ENCODE data around the gene PLEKHD1. TPM values are rescaled to one million over a fixed set of nuclear protein-coding genes. Genes with fewer than 3 reads are reported as not detected.

PLEKHD1 gene
- total RNA-seq, 1 experiment from 2014 or later, result 1.0 TPM

DNA sequence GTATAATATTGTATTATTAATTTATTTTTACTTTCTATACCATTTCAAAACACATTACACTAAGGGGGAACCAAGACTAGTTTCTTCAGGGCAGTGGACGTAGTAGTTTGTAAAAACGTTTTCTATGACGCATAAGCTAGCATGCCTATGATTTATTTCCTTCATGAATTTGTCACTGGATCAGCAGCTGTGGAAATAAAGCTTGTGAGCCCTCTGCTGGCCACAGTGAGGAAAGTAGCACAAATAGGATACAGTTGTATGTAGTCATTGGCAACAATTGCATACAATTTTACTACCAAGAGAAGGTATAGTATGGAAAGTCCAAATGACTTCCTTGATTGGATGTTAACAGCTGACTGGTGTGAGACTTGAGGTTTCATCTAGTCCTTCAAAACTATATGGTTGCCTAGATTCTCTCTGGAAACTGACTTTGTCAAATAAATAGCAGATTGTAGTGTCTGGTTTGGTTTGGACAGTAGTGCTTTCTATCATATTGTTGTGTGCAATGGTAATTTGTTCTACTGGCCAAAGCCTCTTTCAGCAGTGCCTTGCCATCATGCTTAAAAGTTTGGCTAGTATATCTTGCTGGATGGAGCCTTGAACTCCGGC, 24.3 kb upstream of the PLEKHD1 start:
- no peaks in the 10 kb centered on the region for H3K9me3 Mint-ChIP-seq
- TF ChIP-seq, protein P1, sequence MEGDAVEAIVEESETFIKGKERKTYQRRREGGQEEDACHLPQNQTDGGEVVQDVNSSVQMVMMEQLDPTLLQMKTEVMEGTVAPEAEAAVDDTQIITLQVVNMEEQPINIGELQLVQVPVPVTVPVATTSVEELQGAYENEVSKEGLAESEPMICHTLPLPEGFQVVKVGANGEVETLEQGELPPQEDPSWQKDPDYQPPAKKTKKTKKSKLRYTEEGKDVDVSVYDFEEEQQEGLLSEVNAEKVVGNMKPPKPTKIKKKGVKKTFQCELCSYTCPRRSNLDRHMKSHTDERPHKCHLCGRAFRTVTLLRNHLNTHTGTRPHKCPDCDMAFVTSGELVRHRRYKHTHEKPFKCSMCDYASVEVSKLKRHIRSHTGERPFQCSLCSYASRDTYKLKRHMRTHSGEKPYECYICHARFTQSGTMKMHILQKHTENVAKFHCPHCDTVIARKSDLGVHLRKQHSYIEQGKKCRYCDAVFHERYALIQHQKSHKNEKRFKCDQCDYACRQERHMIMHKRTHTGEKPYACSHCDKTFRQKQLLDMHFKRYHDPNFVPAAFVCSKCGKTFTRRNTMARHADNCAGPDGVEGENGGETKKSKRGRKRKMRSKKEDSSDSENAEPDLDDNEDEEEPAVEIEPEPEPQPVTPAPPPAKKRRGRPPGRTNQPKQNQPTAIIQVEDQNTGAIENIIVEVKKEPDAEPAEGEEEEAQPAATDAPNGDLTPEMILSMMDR (IDR thresholded peaks at IDR 0.05), result peak; percentile 35
- no peak for TF ChIP-seq ZNF121 (CRISPR knock-in tag; IDR thresholded peaks at IDR 0.05)
- H3K36me3 Mint-ChIP-seq, result peaks cover 11% of the 10 kb centered on the region
- no peak overlapping the region for H3K27ac Mint-ChIP-seq
- H3K27me3 Mint-ChIP-seq (ENCODE audit: low read depth), result no peaks in the 10 kb centered on the region
- ChIA-PET POLR2A (no interaction called here), CTCF (interaction anchor here (0.6 to 3.3 kb wide), 27 partner anchors 8 to 331 kb away, joined by 3 to 18 read pairs (median 4); partner anchors contain the start of genes ERH, PLEKHD1 and SLC39A9)
- H3K4me3 Mint-ChIP-seq, result no peak overlapping the region
- H3K4me1 Mint-ChIP-seq, result no peaks in the 10 kb centered on the region
- ATAC-seq (peak; percentile 63), DNase-seq (ENCODE audit: low spot score) (peak; percentile 39)

DNA sequence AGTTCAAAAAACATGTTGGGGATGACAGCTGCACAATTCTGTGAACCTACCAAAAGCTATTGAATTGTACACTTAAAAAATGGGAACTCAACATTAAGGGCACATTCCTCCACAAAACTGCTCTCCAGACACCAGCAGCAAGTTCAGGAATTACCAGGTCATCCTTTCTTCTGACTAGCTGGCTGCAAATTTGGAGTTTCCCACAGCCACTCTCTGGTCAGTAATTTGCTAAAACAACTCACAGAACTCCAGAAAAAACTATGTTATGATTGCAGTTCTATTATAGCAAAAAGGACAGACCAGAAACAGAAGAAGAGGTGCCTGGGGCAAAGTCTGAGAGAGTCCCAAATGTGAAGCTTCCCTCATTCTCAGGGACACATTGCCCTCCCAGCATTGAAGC, 20.1 kb upstream of the PLEKHD1 start:
- ChIA-PET CTCF (interaction anchor here (1.3 to 4.1 kb wide), 3 partner anchors 10 to 199 kb away, joined by 3 to 16 read pairs (median 6); no protein-coding TSS in a partner anchor), POLR2A (no interaction called here)
- no peak for DNase-seq (ENCODE audit: low spot score)
- Mint-ChIP-seq H3K36me3 (no peaks in the 10 kb centered on the region), H3K27me3 (ENCODE audit: low read depth) (no peaks in the 10 kb centered on the region), H3K27ac (no peak overlapping the region), H3K4me1 (no peaks in the 10 kb centered on the region), H3K9me3 (no peaks in the 10 kb centered on the region), H3K4me3 (no peak overlapping the region)
- ATAC-seq, result no peak
- TF ChIP-seq, protein P2, sequence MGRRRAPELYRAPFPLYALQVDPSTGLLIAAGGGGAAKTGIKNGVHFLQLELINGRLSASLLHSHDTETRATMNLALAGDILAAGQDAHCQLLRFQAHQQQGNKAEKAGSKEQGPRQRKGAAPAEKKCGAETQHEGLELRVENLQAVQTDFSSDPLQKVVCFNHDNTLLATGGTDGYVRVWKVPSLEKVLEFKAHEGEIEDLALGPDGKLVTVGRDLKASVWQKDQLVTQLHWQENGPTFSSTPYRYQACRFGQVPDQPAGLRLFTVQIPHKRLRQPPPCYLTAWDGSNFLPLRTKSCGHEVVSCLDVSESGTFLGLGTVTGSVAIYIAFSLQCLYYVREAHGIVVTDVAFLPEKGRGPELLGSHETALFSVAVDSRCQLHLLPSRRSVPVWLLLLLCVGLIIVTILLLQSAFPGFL (CRISPR knock-in tag; IDR thresholded peaks at IDR 0.05; ENCODE audit: borderline replicate concordance), result no peak
- TF ChIP-seq ZBTB21 (CRISPR knock-in tag; IDR thresholded peaks at IDR 0.05; ENCODE audit: borderline replicate concordance) (no peak), NFATC4 (CRISPR knock-in tag; IDR thresholded peaks at IDR 0.05) (no peak), NR2C2 (CRISPR knock-in tag; IDR thresholded peaks at IDR 0.05) (no peak), GTF2I (CRISPR knock-in tag; conservative IDR thresholded peaks at IDR 0.05) (no peak), RORB (CRISPR knock-in tag; IDR thresholded peaks at IDR 0.05) (no peak), SOX15 (CRISPR knock-in tag; IDR thresholded peaks at IDR 0.05) (no peak), SMAD4 (CRISPR knock-in tag; IDR thresholded peaks at IDR 0.05) (no peak), MYBL2 (CRISPR knock-in tag; IDR thresholded peaks at IDR 0.05) (no peak), JAZF1 (CRISPR knock-in tag; IDR thresholded peaks at IDR 0.05) (no peak), JUN (CRISPR knock-in tag; IDR thresholded peaks at IDR 0.05) (no peak), ELF4 (CRISPR knock-in tag; IDR thresholded peaks at IDR 0.05; ENCODE audit: low read depth) (no peak), MXD4 (CRISPR knock-in tag; IDR thresholded peaks at IDR 0.05; ENCODE audit: borderline replicate concordance) (no peak), NR1H2 (CRISPR knock-in tag; IDR thresholded peaks at IDR 0.05) (no peak)
- TF ChIP-seq, protein P3, sequence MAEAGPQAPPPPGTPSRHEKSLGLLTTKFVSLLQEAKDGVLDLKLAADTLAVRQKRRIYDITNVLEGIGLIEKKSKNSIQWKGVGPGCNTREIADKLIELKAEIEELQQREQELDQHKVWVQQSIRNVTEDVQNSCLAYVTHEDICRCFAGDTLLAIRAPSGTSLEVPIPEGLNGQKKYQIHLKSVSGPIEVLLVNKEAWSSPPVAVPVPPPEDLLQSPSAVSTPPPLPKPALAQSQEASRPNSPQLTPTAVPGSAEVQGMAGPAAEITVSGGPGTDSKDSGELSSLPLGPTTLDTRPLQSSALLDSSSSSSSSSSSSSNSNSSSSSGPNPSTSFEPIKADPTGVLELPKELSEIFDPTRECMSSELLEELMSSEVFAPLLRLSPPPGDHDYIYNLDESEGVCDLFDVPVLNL (CRISPR knock-in tag; IDR thresholded peaks at IDR 0.05; ENCODE audit: borderline replicate concordance, low read depth), result no peak
- TF ChIP-seq, protein P4, sequence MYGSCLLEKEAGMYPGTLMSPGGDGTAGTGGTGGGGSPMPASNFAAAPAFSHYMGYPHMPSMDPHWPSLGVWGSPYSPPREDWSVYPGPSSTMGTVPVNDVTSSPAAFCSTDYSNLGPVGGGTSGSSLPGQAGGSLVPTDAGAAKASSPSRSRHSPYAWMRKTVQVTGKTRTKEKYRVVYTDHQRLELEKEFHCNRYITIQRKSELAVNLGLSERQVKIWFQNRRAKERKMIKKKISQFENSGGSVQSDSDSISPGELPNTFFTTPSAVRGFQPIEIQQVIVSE (CRISPR knock-in tag; IDR thresholded peaks at IDR 0.05; ENCODE audit: borderline replicate concordance), result no peak
- TF ChIP-seq, protein P5, sequence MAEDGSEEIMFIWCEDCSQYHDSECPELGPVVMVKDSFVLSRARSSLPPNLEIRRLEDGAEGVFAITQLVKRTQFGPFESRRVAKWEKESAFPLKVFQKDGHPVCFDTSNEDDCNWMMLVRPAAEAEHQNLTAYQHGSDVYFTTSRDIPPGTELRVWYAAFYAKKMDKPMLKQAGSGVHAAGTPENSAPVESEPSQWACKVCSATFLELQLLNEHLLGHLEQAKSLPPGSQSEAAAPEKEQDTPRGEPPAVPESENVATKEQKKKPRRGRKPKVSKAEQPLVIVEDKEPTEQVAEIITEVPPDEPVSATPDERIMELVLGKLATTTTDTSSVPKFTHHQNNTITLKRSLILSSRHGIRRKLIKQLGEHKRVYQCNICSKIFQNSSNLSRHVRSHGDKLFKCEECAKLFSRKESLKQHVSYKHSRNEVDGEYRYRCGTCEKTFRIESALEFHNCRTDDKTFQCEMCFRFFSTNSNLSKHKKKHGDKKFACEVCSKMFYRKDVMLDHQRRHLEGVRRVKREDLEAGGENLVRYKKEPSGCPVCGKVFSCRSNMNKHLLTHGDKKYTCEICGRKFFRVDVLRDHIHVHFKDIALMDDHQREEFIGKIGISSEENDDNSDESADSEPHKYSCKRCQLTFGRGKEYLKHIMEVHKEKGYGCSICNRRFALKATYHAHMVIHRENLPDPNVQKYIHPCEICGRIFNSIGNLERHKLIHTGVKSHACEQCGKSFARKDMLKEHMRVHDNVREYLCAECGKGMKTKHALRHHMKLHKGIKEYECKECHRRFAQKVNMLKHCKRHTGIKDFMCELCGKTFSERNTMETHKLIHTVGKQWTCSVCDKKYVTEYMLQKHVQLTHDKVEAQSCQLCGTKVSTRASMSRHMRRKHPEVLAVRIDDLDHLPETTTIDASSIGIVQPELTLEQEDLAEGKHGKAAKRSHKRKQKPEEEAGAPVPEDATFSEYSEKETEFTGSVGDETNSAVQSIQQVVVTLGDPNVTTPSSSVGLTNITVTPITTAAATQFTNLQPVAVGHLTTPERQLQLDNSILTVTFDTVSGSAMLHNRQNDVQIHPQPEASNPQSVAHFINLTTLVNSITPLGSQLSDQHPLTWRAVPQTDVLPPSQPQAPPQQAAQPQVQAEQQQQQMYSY (CRISPR knock-in tag; IDR thresholded peaks at IDR 0.05), result no peak
- TF ChIP-seq, protein P6, sequence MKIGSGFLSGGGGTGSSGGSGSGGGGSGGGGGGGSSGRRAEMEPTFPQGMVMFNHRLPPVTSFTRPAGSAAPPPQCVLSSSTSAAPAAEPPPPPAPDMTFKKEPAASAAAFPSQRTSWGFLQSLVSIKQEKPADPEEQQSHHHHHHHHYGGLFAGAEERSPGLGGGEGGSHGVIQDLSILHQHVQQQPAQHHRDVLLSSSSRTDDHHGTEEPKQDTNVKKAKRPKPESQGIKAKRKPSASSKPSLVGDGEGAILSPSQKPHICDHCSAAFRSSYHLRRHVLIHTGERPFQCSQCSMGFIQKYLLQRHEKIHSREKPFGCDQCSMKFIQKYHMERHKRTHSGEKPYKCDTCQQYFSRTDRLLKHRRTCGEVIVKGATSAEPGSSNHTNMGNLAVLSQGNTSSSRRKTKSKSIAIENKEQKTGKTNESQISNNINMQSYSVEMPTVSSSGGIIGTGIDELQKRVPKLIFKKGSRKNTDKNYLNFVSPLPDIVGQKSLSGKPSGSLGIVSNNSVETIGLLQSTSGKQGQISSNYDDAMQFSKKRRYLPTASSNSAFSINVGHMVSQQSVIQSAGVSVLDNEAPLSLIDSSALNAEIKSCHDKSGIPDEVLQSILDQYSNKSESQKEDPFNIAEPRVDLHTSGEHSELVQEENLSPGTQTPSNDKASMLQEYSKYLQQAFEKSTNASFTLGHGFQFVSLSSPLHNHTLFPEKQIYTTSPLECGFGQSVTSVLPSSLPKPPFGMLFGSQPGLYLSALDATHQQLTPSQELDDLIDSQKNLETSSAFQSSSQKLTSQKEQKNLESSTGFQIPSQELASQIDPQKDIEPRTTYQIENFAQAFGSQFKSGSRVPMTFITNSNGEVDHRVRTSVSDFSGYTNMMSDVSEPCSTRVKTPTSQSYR (CRISPR knock-in tag; IDR thresholded peaks at IDR 0.05), result no peak
- TF ChIP-seq, protein P7, sequence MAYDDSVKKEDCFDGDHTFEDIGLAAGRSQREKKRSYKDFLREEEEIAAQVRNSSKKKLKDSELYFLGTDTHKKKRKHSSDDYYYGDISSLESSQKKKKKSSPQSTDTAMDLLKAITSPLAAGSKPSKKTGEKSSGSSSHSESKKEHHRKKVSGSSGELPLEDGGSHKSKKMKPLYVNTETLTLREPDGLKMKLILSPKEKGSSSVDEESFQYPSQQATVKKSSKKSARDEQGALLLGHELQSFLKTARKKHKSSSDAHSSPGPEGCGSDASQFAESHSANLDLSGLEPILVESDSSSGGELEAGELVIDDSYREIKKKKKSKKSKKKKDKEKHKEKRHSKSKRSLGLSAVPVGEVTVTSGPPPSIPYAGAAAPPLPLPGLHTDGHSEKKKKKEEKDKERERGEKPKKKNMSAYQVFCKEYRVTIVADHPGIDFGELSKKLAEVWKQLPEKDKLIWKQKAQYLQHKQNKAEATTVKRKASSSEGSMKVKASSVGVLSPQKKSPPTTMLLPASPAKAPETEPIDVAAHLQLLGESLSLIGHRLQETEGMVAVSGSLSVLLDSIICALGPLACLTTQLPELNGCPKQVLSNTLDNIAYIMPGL (CRISPR knock-in tag; IDR thresholded peaks at IDR 0.05), result no peak
